BE2C (cell line): ENCODE results near the gene PPFIA1.

Experiments used
- DNase-seq: peaks from one replicate; pipeline ENCODE4 v3.0.0-alpha.2; 2020
- H3K27me3 ChIP-seq: fragments of 250-450 bp; sonication (Bioruptor Pico); 2 replicates; pipeline ENCODE4 v1.5.1; 2020; ENCODE audit warnings: mild to moderate bottlenecking
- H3K36me3 ChIP-seq: fragments of 250-450 bp; sonication (Bioruptor Pico); 2 replicates; pipeline ENCODE4 v1.5.1; 2020; ENCODE audit warnings: mild to moderate bottlenecking
- H3K4me1 ChIP-seq: fragments of 250-450 bp; sonication (Bioruptor Pico); 2 replicates; pipeline ENCODE4 v1.5.1; 2020
- H3K4me3 ChIP-seq: 2 replicates; pipeline ENCODE4 v1.5.1; 2011; ENCODE audit warnings: low read depth, low read length
- H3K9me3 ChIP-seq: fragments of 250-450 bp; sonication (Bioruptor Pico); 2 replicates; pipeline ENCODE4 v1.5.1; 2020
- TF ChIP-seq, protein P1 (sequence below): IDR thresholded peaks from 2 replicates; pipeline ENCODE4 v1.5.1; 2012; ENCODE audit warnings: mild to moderate bottlenecking, low read depth, low read length

The PPFIA1 gene

DNA sequence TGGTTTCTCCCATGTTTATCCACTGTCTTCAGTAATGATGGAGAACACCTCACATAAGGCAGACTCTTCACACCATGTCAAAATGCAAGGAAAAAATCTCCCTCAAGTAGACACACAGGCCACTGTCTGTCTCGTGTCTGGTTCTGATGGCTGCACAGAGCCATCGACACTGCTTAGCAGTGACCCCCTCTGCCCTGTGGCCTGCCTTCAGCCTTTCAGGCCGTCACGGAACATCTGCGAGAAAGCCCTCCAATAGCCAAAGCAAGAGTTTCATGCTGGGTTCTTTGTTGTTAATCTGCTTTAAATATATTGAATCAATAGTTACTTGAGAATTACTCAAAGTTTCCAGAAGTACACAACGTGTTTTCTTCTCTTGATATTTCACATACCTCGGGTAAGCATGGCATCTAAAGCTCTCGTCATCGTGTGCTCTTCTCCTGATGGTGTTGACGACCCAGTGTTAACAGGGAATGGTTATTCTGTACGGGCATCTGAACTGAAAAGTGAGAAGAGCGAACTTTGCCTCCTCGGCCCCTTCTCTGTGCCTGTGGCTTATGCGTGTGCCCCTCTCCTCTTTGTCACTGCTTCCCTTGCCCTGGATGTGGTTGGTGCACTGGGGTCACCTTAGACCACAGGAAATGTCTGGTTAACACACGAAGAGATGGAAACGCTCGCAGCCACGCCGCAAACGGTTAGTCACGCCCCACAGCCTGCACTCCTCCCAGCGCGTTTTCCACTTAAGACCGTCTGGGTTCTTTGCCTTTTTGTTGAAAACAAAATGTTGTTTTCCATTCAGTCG lies 94.5 kb downstream of the PPFIA1 start:
- TF ChIP-seq, protein P1, sequence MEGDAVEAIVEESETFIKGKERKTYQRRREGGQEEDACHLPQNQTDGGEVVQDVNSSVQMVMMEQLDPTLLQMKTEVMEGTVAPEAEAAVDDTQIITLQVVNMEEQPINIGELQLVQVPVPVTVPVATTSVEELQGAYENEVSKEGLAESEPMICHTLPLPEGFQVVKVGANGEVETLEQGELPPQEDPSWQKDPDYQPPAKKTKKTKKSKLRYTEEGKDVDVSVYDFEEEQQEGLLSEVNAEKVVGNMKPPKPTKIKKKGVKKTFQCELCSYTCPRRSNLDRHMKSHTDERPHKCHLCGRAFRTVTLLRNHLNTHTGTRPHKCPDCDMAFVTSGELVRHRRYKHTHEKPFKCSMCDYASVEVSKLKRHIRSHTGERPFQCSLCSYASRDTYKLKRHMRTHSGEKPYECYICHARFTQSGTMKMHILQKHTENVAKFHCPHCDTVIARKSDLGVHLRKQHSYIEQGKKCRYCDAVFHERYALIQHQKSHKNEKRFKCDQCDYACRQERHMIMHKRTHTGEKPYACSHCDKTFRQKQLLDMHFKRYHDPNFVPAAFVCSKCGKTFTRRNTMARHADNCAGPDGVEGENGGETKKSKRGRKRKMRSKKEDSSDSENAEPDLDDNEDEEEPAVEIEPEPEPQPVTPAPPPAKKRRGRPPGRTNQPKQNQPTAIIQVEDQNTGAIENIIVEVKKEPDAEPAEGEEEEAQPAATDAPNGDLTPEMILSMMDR, result no peak
- peaks cover 18% of the 10 kb centered on the region for H3K36me3 ChIP-seq
- H3K4me3 ChIP-seq, result no peak overlapping the region
- no peaks in the 10 kb centered on the region for H3K4me1 ChIP-seq
- H3K9me3 ChIP-seq, result no peaks in the 10 kb centered on the region
- DNase-seq, result no peak
- no peaks in the 10 kb centered on the region for H3K27me3 ChIP-seq

DNA sequence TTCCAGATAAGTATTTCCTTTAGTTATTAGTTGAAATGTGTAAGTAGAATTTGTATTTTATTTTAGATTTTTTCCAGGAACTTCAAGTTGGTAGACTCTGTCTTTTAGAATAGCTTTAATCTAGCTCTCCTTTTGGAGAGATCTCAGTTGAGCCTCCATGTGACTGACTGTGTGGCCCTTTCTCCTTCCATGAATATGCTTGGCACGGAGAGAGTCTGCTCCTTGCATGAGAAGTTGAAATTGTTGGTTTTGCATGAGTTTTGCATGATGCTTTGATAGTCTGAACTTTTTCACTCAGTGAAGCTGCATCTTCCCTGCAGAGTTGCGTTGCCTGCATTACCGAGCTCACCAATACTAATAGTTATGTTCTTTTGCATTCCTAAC lies 95.0 kb downstream of the PPFIA1 start:
- TF ChIP-seq, protein P1, result no peak
- no peaks in the 10 kb centered on the region for H3K9me3 ChIP-seq
- peaks cover 18% of the 10 kb centered on the region for H3K36me3 ChIP-seq
- no peak overlapping the region for H3K4me3 ChIP-seq
- DNase-seq, result no peak
- H3K27me3 ChIP-seq, result no peaks in the 10 kb centered on the region
- no peaks in the 10 kb centered on the region for H3K4me1 ChIP-seq

DNA sequence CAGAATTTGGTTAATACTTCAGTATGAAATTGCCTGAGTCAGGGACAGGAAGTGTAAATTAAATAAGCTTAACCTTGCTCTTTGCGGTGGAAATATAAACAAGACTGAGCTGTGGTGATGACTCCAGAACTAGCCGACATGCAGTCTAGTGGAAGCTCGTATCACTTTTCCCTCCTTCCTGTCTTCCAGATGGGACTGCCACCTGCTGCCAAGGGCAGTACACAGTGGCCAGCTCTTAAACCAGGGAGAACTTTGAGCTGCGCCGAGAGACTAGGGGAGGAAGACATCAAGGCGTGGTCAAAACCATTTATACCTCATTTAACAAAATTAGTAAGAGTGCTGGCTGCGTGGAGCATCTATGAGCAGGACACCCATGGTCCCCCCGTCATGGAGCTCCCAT lies 96.6 kb downstream of the PPFIA1 start:
- DNase-seq, result no peak
- Histone ChIP-seq H3K27me3 (no peaks in the 10 kb centered on the region), H3K9me3 (no peaks in the 10 kb centered on the region), H3K4me1 (no peaks in the 10 kb centered on the region), H3K4me3 (no peak overlapping the region), H3K36me3 (peaks cover 16% of the 10 kb centered on the region)
- TF ChIP-seq, protein P1, result no peak

DNA sequence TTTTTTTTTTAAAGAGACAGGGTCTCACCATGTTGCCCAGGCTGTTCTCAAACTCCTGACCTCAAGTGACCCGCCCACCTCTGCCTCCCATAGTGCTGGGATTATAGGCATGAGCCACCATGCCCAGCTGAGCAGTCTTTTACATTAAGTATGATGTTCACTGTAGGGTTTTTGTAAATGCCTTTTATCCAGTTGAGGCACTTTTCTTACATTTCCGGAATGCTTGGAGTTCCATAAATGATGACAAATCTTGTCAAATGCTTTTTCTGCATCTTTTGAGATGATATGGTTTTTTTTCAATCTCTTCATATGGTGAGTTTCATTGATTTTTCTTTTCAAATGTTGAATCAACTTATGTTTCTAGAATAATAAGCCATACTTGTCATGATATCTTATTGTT lies 98.5 kb downstream of the PPFIA1 start:
- H3K36me3 ChIP-seq, result peaks cover 18% of the 10 kb centered on the region
- DNase-seq, result no peak
- H3K9me3 ChIP-seq, result no peaks in the 10 kb centered on the region
- TF ChIP-seq, protein P1, result no peak
- H3K27me3 ChIP-seq, result no peaks in the 10 kb centered on the region
- H3K4me3 ChIP-seq, result no peak overlapping the region
- H3K4me1 ChIP-seq, result no peaks in the 10 kb centered on the region

DNA sequence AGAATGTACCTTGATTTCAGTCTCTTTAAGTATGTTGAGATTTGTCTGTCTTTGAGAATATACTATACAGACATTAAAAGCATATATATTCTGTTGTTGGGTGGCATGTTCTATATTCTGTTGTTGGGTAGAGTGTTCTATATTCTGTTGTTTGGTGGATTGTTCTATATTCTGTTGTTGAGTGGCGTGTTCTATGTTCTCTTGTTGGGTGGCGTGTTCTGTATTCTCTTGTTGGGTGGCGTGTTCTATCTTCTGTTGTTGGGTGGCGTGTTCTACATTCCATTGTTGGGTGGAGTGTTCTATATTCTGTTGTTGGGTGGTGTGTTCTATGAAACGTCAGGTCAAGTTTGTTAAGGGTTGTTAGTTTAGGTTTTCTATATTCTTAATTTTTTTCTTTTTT lies 100.8 kb downstream of the PPFIA1 start:
- peaks cover 31% of the 10 kb centered on the region for H3K36me3 ChIP-seq
- no peak overlapping the region for H3K4me3 ChIP-seq
- H3K4me1 ChIP-seq, result no peaks in the 10 kb centered on the region
- no peak for DNase-seq
- no peaks in the 10 kb centered on the region for H3K9me3 ChIP-seq
- no peaks in the 10 kb centered on the region for H3K27me3 ChIP-seq
- TF ChIP-seq, protein P1, result no peak

DNA sequence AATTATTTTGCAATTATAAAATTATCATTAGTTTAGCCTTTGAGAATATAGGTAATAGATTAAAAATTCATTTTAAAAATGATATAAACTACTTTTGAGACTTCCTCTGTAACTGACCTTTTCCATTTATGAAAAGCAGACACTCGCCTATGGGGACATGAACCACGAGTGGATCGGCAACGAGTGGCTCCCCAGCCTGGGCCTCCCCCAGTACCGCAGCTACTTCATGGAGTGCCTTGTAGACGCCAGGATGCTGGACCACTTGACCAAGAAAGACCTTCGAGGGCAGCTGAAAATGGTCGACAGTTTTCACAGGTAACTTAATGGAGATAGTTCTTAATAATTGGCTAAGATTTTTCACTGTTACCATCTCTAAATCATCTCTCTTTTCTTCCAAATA lies 101.6 kb downstream of the PPFIA1 start:
- H3K36me3 ChIP-seq, result peaks cover 34% of the 10 kb centered on the region
- no peaks in the 10 kb centered on the region for H3K9me3 ChIP-seq
- H3K4me1 ChIP-seq, result no peaks in the 10 kb centered on the region
- TF ChIP-seq, protein P1, result no peak
- H3K4me3 ChIP-seq, result no peak overlapping the region
- no peak for DNase-seq
- no peaks in the 10 kb centered on the region for H3K27me3 ChIP-seq
